SK-N-SH treated with all-trans-retinoic acid at 6 μM for 48 hours (cell line): ENCODE measurements around the gene TSHZ1.

ENCODE experiments used
- ATAC-seq: fragments of 200-7000 bp; cut with Tn5 transposase; 3 replicates; pipeline ENCODE4 v1.9.1; 2020; ENCODE audit warnings: mild to moderate bottlenecking, moderate library complexity
- ARNTL ChIP-seq: fragments of 450-650 bp; formaldehyde crosslinking; IDR thresholded peaks from 2 replicates; pipeline ENCODE4 v1.5.0; 2020; ENCODE audit warnings: low read depth, mild to moderate bottlenecking, moderate library complexity, borderline replicate concordance
- BACH2 ChIP-seq: fragments of 250-450 bp; sonication (Bioruptor Pico); IDR thresholded peaks from 2 replicates; pipeline ENCODE4 v1.9.0; 2021; ENCODE audit warnings: mild to moderate bottlenecking, borderline replicate concordance
- CREB5 ChIP-seq: fragments of 250-450 bp; sonication (Bioruptor Pico); IDR thresholded peaks from 2 replicates; pipeline ENCODE4 v1.5.1; 2020; ENCODE audit warnings: low read depth, mild to moderate bottlenecking, moderate library complexity
- CSDC2 ChIP-seq: fragments of 250-450 bp; sonication (Bioruptor Pico); IDR thresholded peaks from 2 replicates; pipeline ENCODE4 v1.5.0; 2020; ENCODE audit warnings: mild to moderate bottlenecking, moderate library complexity
- CSRNP3 ChIP-seq: fragments of 250-450 bp; sonication (Bioruptor Pico); IDR thresholded peaks from 2 replicates; pipeline ENCODE4 v1.5.1; 2021; ENCODE audit warnings: mild to moderate bottlenecking, moderate library complexity
- ESRRG ChIP-seq: fragments of 250-450 bp; sonication (Bioruptor Pico); IDR thresholded peaks from 2 replicates; pipeline ENCODE4 v1.6.1; 2021; ENCODE audit warnings: mild to moderate bottlenecking
- ISL1 ChIP-seq: fragments of 250-450 bp; sonication (Bioruptor Pico); IDR thresholded peaks from 2 replicates; pipeline ENCODE4 v2.1.2; 2022; ENCODE audit warnings: mild to moderate bottlenecking, moderate library complexity
- OSR1 ChIP-seq: fragments of 250-450 bp; sonication (Bioruptor Pico); IDR thresholded peaks from 2 replicates; pipeline ENCODE4 v1.8.0; 2022; ENCODE audit warnings: moderate library complexity, mild to moderate bottlenecking, inconsistent platforms
- PATZ1 ChIP-seq: fragments of 250-450 bp; sonication (Bioruptor Pico); IDR thresholded peaks from 2 replicates; pipeline ENCODE4 v1.8.0; 2020; ENCODE audit warnings: mild to moderate bottlenecking, moderate library complexity, borderline replicate concordance
- POU6F1 ChIP-seq: fragments of 250-450 bp; sonication (Bioruptor Pico); IDR thresholded peaks from 2 replicates; pipeline ENCODE4 v1.8.0; 2021; ENCODE audit warnings: low read depth, mild to moderate bottlenecking, moderate library complexity, borderline replicate concordance
- PPARA ChIP-seq: fragments of 250-450 bp; sonication (Bioruptor Pico); IDR thresholded peaks from 2 replicates; pipeline ENCODE4 v1.5.0; 2020; ENCODE audit warnings: mild to moderate bottlenecking, borderline replicate concordance
- RARB ChIP-seq: fragments of 250-450 bp; sonication (Bioruptor Pico); IDR thresholded peaks from 2 replicates; pipeline ENCODE4 v1.8.0; 2021; ENCODE audit warnings: mild to moderate bottlenecking, moderate library complexity
- SNAI2 ChIP-seq: fragments of 250-450 bp; sonication (Bioruptor Pico); IDR thresholded peaks from 2 replicates; pipeline ENCODE4 v1.5.0; 2020; ENCODE audit warnings: mild to moderate bottlenecking, moderate library complexity
- TCF4 ChIP-seq: fragments of 250-450 bp; sonication (Bioruptor Pico); IDR thresholded peaks from 2 replicates; pipeline ENCODE4 v1.8.0; 2021; ENCODE audit warnings: mild to moderate bottlenecking, moderate library complexity, borderline replicate concordance
- TOX ChIP-seq: fragments of 250-450 bp; sonication (Bioruptor Pico); IDR thresholded peaks from 2 replicates; pipeline ENCODE4 v1.8.0; 2021; ENCODE audit warnings: mild to moderate bottlenecking, moderate library complexity, borderline replicate concordance
- TSHZ2 ChIP-seq: fragments of 250-450 bp; sonication (Bioruptor Pico); IDR thresholded peaks from 2 replicates; pipeline ENCODE4 v1.5.0; 2020; ENCODE audit warnings: mild to moderate bottlenecking, moderate library complexity
- ZC3H10 ChIP-seq: fragments of 250-450 bp; sonication (Bioruptor Pico); IDR thresholded peaks from 2 replicates; pipeline ENCODE4 v1.5.1; 2021; ENCODE audit warnings: mild to moderate bottlenecking, moderate library complexity
- ZFP3 ChIP-seq: fragments of 250-450 bp; sonication (Bioruptor Pico); IDR thresholded peaks from 2 replicates; pipeline ENCODE4 v1.5.0; 2020; ENCODE audit warnings: mild to moderate bottlenecking, moderate library complexity
- ZFP30 ChIP-seq: fragments of 450-650 bp; formaldehyde crosslinking; IDR thresholded peaks from 2 replicates; pipeline ENCODE4 v1.5.0; 2022; ENCODE audit warnings: mild to moderate bottlenecking, moderate library complexity
- ZNF565 ChIP-seq: fragments of 450-650 bp; formaldehyde crosslinking; conservative IDR thresholded peaks from 2 replicates; pipeline ENCODE4 v1.5.0; 2020; ENCODE audit warnings: low read depth, mild to moderate bottlenecking, moderate library complexity
- ZNF70 ChIP-seq: fragments of 450-650 bp; formaldehyde crosslinking; IDR thresholded peaks from 2 replicates; pipeline ENCODE4 v1.5.0; 2020; ENCODE audit warnings: mild to moderate bottlenecking, moderate library complexity
- ZNF8 ChIP-seq: fragments of 450-650 bp; formaldehyde crosslinking; IDR thresholded peaks from 2 replicates; pipeline ENCODE4 v1.5.0; 2020; ENCODE audit warnings: mild to moderate bottlenecking, moderate library complexity

TSHZ1 gene

GRCh38 chr18:75293591-75293990 is 83.0 kb downstream of the TSHZ1 start:
- no peak; the same call in 2 of the 3 replicates for ATAC-seq
- no peak for TF ChIP-seq ESRRG (CRISPR knock-in tag)
- no peak for TF ChIP-seq ZFP30
- no peak for TF ChIP-seq ZC3H10 (CRISPR knock-in tag)
- no peak for TF ChIP-seq ZNF70 (CRISPR knock-in tag)
- no peak for TF ChIP-seq TOX
- TF ChIP-seq ZNF565 (CRISPR knock-in tag), result no peak
- no peak for TF ChIP-seq ZFP3 (CRISPR knock-in tag)
- TF ChIP-seq CSDC2 (CRISPR knock-in tag), result no peak
- no peak for TF ChIP-seq OSR1 (CRISPR knock-in tag)
- TF ChIP-seq ARNTL (CRISPR knock-in tag), result no peak
- TF ChIP-seq ZNF8, result no peak
- no peak for TF ChIP-seq PATZ1
- no peak for TF ChIP-seq BACH2 (CRISPR knock-in tag)
- TF ChIP-seq SNAI2 (CRISPR knock-in tag), result no peak
- TF ChIP-seq CREB5, result no peak
- TF ChIP-seq CSRNP3 (CRISPR knock-in tag), result no peak
- no peak for TF ChIP-seq PPARA (CRISPR knock-in tag)
- no peak for TF ChIP-seq TSHZ2
- no peak for TF ChIP-seq ISL1 (CRISPR knock-in tag)
- TF ChIP-seq TCF4 (CRISPR knock-in tag), result no peak

GRCh38 chr18:75297731-75298130 is 87.1 kb downstream of the TSHZ1 start:
- ATAC-seq, result peak; percentile 93
- TF ChIP-seq TOX (0 out of 2 replicates have a peak, but pooled peaks have one; percentile 36), ESRRG (CRISPR knock-in tag) (no peak), ARNTL (CRISPR knock-in tag) (no peak), CREB5 (no peak)

GRCh38 chr18:75304678-75305557 is 94.3 kb downstream of the TSHZ1 start:
- ATAC-seq, result no peak
- TF ChIP-seq CSRNP3 (CRISPR knock-in tag) (no peak), OSR1 (CRISPR knock-in tag) (no peak), CREB5 (no peak), ARNTL (CRISPR knock-in tag) (no peak), ZC3H10 (CRISPR knock-in tag) (no peak), ZNF565 (CRISPR knock-in tag) (no peak), ZFP30 (no peak), ZFP3 (CRISPR knock-in tag) (no peak), CSDC2 (CRISPR knock-in tag) (no peak), POU6F1 (no peak), ZNF8 (no peak), ISL1 (CRISPR knock-in tag) (no peak), ZNF70 (CRISPR knock-in tag) (no peak), RARB (CRISPR knock-in tag) (no peak), SNAI2 (CRISPR knock-in tag) (no peak), ESRRG (CRISPR knock-in tag) (no peak)
